ENCODE data around the gene PCIF1. TPM values are rescaled to one million over a fixed set of nuclear protein-coding genes. Genes with fewer than 3 reads are reported as not detected.

Gene PCIF1
- total RNA-seq, 1 donor from 2014 or later = 37.8 TPM

DNA sequence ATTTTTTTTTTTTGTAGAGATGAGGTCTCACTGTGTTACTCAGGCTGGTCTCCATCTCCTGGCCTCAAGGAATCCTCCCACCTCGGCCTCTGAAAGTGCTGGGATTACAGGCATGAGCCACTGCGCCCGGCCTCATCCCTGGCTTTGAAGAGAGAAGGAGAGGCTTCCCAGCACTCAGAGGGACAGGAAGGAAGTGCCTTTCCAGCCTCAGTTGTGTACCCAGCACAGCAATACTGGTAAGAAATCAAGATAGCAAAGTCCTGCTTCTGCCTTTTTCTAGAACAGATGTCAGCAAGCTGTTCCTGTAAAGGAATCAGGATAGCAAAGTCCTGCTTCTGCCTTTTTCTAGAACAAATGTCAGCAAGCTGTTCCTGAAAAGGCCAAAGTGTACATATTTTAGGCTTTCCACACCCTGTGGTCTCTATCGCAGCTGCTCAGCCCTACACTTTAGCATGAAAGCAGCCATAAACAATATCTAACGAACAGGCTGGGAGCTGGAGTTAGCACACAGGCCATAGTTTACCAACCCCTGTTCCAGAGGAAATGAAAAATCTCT lies 16.2 kb upstream of the PCIF1 start:
- Mint-ChIP-seq H3K27me3 (peaks cover 13% of the 10 kb centered on the region), H3K27ac (no peak overlapping the region), H3K9me3 (ENCODE audit: low read depth) (no peaks in the 10 kb centered on the region), H3K4me3 (ENCODE audit: low read depth) (no peak overlapping the region), H3K4me1 (ENCODE audit: low read depth) (no peaks in the 10 kb centered on the region), H3K36me3 (ENCODE audit: insufficient read depth) (no peaks in the 10 kb centered on the region)
- TF ChIP-seq, protein P1, sequence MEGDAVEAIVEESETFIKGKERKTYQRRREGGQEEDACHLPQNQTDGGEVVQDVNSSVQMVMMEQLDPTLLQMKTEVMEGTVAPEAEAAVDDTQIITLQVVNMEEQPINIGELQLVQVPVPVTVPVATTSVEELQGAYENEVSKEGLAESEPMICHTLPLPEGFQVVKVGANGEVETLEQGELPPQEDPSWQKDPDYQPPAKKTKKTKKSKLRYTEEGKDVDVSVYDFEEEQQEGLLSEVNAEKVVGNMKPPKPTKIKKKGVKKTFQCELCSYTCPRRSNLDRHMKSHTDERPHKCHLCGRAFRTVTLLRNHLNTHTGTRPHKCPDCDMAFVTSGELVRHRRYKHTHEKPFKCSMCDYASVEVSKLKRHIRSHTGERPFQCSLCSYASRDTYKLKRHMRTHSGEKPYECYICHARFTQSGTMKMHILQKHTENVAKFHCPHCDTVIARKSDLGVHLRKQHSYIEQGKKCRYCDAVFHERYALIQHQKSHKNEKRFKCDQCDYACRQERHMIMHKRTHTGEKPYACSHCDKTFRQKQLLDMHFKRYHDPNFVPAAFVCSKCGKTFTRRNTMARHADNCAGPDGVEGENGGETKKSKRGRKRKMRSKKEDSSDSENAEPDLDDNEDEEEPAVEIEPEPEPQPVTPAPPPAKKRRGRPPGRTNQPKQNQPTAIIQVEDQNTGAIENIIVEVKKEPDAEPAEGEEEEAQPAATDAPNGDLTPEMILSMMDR (IDR thresholded peaks at IDR 0.05; ENCODE audit: unreplicated experiment) = no peak
- no peak for DNase-seq (ENCODE audit: low spot score, unreplicated experiment)

DNA sequence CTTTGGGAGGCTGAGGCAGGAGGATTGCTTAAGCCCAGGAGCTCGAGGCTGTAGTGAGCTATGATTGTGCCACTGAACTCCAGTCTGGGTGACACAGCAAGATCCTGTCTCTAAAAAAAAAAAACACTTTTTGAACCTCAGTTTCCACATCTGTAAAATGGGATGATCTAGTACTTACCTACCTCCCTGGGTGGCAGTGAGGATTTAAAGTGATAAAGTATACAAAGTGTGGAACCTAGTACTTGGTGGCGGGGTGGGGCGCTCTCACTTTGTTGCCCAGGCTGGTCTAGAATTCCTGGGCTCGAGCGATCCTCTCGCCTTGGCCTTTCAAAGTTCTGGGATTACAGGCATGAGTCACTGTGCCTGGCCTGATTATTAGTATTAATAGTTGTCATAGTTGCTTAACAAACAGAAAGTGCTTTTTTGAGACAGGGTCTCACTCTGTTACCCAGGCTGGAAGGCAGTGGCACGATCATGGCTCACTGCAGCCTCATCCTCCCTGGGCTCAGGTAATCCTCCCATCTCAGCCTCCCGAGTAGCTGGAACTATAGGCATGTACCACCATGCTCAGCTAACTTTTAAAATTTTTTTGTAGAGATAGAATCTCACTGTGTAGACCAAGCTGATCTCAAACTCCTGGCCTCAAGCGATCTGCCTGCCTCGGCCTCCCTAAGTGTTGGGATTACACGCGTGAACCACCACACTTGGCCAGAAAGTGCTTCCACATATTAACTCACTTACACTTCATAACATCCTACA lies 15.5 kb upstream of the PCIF1 start:
- Mint-ChIP-seq H3K27ac (no peak overlapping the region), H3K27me3 (peaks cover 13% of the 10 kb centered on the region), H3K4me1 (ENCODE audit: low read depth) (no peaks in the 10 kb centered on the region), H3K4me3 (ENCODE audit: low read depth) (no peak overlapping the region), H3K9me3 (ENCODE audit: low read depth) (no peaks in the 10 kb centered on the region), H3K36me3 (ENCODE audit: insufficient read depth) (no peaks in the 10 kb centered on the region)
- no peak for DNase-seq (ENCODE audit: low spot score, unreplicated experiment)
- TF ChIP-seq, protein P1 (IDR thresholded peaks at IDR 0.05; ENCODE audit: unreplicated experiment) = no peak

DNA sequence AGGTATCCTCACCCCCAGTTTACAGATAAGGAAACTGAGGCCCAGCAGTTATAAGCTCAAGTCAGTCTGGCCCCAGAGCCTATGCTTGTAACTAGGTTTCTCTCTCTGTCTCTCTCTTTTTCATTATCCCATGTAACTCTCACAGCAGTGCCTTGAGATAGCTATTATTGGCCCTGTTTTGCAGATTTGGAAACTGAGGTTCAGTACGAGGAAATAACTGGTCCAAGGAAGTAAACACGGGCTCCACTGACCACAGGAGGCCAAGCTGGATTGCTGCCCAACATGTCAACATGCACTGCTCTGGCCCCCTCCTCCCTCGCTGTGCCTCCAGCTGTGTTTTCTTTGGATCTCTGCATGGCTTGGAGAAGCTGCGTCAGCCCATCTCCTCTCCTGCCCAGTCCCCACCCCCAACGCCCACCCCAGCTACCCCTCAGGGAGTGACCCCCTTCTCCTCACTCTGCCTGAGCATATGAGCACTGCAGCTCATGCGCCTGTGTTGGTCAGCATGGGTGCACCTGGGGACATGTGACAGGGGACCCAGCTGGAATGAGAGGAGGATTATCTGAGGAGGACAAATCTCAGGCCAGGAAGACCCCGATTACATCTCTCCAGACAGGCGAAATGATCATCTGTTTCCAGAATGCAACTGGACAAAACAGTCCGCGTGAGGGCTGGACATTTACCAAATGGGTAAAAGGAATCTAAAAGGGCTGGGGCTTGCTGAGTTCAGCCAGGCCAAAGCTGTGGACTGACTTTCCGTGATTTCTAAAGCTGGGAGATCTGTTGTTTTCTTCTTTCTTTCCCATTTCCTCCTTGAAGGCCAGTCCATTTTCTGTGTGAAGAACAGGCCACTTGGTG lies 14.7 kb upstream of the PCIF1 start:
- DNase-seq (ENCODE audit: low spot score, unreplicated experiment) = no peak
- Mint-ChIP-seq H3K36me3 (ENCODE audit: insufficient read depth) (no peaks in the 10 kb centered on the region), H3K27me3 (peaks cover 13% of the 10 kb centered on the region), H3K27ac (no peak overlapping the region), H3K4me3 (ENCODE audit: low read depth) (no peak overlapping the region), H3K4me1 (ENCODE audit: low read depth) (no peaks in the 10 kb centered on the region), H3K9me3 (ENCODE audit: low read depth) (no peaks in the 10 kb centered on the region)
- TF ChIP-seq, protein P1 (IDR thresholded peaks at IDR 0.05; ENCODE audit: unreplicated experiment) = no peak

DNA sequence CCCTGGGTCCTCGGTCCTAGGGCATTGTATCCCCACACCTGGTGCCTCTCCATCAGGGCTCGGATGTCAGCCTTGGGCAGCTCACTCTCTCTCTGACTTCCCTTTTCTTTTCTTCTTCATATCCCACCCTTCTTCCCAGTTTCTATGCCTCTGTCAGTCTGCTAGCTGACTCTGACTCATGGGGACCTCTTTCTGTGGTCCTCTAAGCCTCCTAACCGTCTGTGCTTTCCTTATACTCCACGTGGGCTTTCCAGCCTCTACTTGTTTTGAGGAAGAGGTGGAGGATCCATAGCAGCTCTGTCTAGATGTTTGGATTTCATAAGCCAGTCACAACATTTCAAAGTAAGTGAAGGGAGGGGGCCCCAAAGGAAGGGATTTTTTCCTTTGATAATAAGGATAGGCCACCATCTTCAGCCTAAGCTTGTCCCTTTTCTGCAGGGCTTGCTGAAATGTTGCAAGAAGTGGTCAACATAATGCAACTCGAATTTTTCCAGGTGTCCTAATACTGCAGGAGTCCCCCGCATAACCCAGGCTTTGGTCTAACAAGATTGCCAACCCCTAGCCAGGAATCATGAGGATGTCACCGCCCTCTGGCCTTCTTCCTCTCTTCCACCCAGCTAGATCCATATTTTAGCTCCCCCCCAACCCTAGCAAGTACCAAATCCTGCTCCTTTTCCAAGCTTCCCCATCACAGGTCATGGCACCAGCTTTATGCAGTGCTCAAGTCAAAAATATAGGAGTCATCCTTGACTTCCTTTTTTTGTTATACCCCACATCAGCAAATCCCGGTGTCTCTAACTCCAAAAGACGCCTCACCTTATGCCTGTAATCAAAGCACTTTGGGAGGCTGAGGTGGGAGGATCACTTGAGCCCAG lies 13.8 kb upstream of the PCIF1 start:
- Mint-ChIP-seq H3K36me3 (ENCODE audit: insufficient read depth) (no peaks in the 10 kb centered on the region), H3K4me1 (ENCODE audit: low read depth) (no peaks in the 10 kb centered on the region), H3K9me3 (ENCODE audit: low read depth) (no peaks in the 10 kb centered on the region), H3K27me3 (peaks cover 13% of the 10 kb centered on the region), H3K4me3 (ENCODE audit: low read depth) (no peak overlapping the region), H3K27ac (no peak overlapping the region)
- TF ChIP-seq, protein P1 (IDR thresholded peaks at IDR 0.05; ENCODE audit: unreplicated experiment) = no peak
- DNase-seq (ENCODE audit: low spot score, unreplicated experiment) = no peak
